ENCODE data around the gene SPRED3.

The SPRED3 gene

GRCh38 chr19:38400361-38400760, 11.9 kb downstream of the SPRED3 start:
- Histone ChIP-seq H3K36me3 (ENCODE audit: insufficient read depth, low read length) (no peaks in the 10 kb centered on the region), H3K4me1 (ENCODE audit: insufficient read depth, low read length, poor library complexity, severe bottlenecking) (peaks cover 13% of the 10 kb centered on the region), H2AFZ (ENCODE audit: low read length) (no peak overlapping the region), H3K9ac (ENCODE audit: low read depth, low read length, poor library complexity, severe bottlenecking) (no peak overlapping the region), H3K79me2 (ENCODE audit: insufficient read depth, low read length) (peaks cover 6% of the 10 kb centered on the region), H3K4me3 (ENCODE audit: low read length, poor library complexity, severe bottlenecking) (no peak overlapping the region), H3K9me3 (ENCODE audit: insufficient read depth, low read depth, low read length) (no peaks in the 10 kb centered on the region), H3K9me2 (replicated peaks; ENCODE audit: low read depth, low read length) (no peaks in the 10 kb centered on the region), H3F3A (ENCODE audit: low read depth) (no peaks in the 10 kb centered on the region), H4K20me1 (ENCODE audit: insufficient read depth, low read length, poor library complexity, severe bottlenecking) (no peaks in the 10 kb centered on the region), H3K4me2 (ENCODE audit: low read depth, low read length, poor library complexity, severe bottlenecking) (no peak overlapping the region), H3K27me3 (ENCODE audit: insufficient read depth, low read length, poor library complexity, severe bottlenecking) (no peaks in the 10 kb centered on the region)
- TF ChIP-seq CTCF (conservative IDR thresholded peaks at IDR 0.05; ENCODE audit: low read length) (no peak), EZH2phosphoT487 (IDR thresholded peaks at IDR 0.05; ENCODE audit: borderline replicate concordance) (no peak)

GRCh38 chr19:38401148-38401547, 12.7 kb downstream of the SPRED3 start:
- H3F3A ChIP-seq (ENCODE audit: low read depth) = no peaks in the 10 kb centered on the region
- no peak overlapping the region for H3K9ac ChIP-seq (ENCODE audit: low read depth, low read length, poor library complexity, severe bottlenecking)
- no peaks in the 10 kb centered on the region for H4K20me1 ChIP-seq (ENCODE audit: insufficient read depth, low read length, poor library complexity, severe bottlenecking)
- no peak overlapping the region for H3K4me3 ChIP-seq (ENCODE audit: low read length, poor library complexity, severe bottlenecking)
- no peaks in the 10 kb centered on the region for H3K9me2 ChIP-seq (replicated peaks; ENCODE audit: low read depth, low read length)
- no peaks in the 10 kb centered on the region for H3K36me3 ChIP-seq (ENCODE audit: insufficient read depth, low read length)
- no peak for TF ChIP-seq EZH2phosphoT487 (IDR thresholded peaks at IDR 0.05; ENCODE audit: borderline replicate concordance)
- TF ChIP-seq CTCF (conservative IDR thresholded peaks at IDR 0.05; ENCODE audit: low read length) = no peak
- H2AFZ ChIP-seq (ENCODE audit: low read length) = no peak overlapping the region
- no peaks in the 10 kb centered on the region for H3K27me3 ChIP-seq (ENCODE audit: insufficient read depth, low read length, poor library complexity, severe bottlenecking)
- peaks cover 6% of the 10 kb centered on the region for H3K79me2 ChIP-seq (ENCODE audit: insufficient read depth, low read length)
- H3K9me3 ChIP-seq (ENCODE audit: insufficient read depth, low read depth, low read length) = no peaks in the 10 kb centered on the region
- H3K4me2 ChIP-seq (ENCODE audit: low read depth, low read length, poor library complexity, severe bottlenecking) = no peak overlapping the region
- H3K4me1 ChIP-seq (ENCODE audit: insufficient read depth, low read length, poor library complexity, severe bottlenecking) = peaks cover 13% of the 10 kb centered on the region

GRCh38 chr19:38402623-38402966, 14.1 kb downstream of the SPRED3 start:
- peaks cover 6% of the 10 kb centered on the region for H3K79me2 ChIP-seq (ENCODE audit: insufficient read depth, low read length)
- H3K4me2 ChIP-seq (ENCODE audit: low read depth, low read length, poor library complexity, severe bottlenecking) = peak overlapping the region; percentile 71
- H4K20me1 ChIP-seq (ENCODE audit: insufficient read depth, low read length, poor library complexity, severe bottlenecking) = no peaks in the 10 kb centered on the region
- TF ChIP-seq CTCF (conservative IDR thresholded peaks at IDR 0.05; ENCODE audit: low read length) (no peak), EZH2phosphoT487 (IDR thresholded peaks at IDR 0.05; ENCODE audit: borderline replicate concordance) (no peak)
- no peaks in the 10 kb centered on the region for H3K9me2 ChIP-seq (replicated peaks; ENCODE audit: low read depth, low read length)
- H3K9ac ChIP-seq (ENCODE audit: low read depth, low read length, poor library complexity, severe bottlenecking) = no peak overlapping the region
- H3K9me3 ChIP-seq (ENCODE audit: insufficient read depth, low read depth, low read length) = no peaks in the 10 kb centered on the region
- H3K27me3 ChIP-seq (ENCODE audit: insufficient read depth, low read length, poor library complexity, severe bottlenecking) = no peaks in the 10 kb centered on the region
- H3K4me1 ChIP-seq (ENCODE audit: insufficient read depth, low read length, poor library complexity, severe bottlenecking) = peaks cover 13% of the 10 kb centered on the region
- peak overlapping the region; percentile 59 for H3K4me3 ChIP-seq (ENCODE audit: low read length, poor library complexity, severe bottlenecking)
- H3K36me3 ChIP-seq (ENCODE audit: insufficient read depth, low read length) = no peaks in the 10 kb centered on the region
- peak overlapping the region; percentile 95 for H2AFZ ChIP-seq (ENCODE audit: low read length)
- H3F3A ChIP-seq (ENCODE audit: low read depth) = no peaks in the 10 kb centered on the region
